KBM-7 (cell line): ENCODE data around the gene MLF2.

Experiments
- DNase-seq: peaks from one replicate; pipeline ENCODE4 v3.0.0-alpha.2; 2015
- in situ Hi-C: fragments of 300-500 bp; cut with MboI; formaldehyde crosslinking; loops from 2 replicates; pipeline ENCODE4 v1.14.3; 2020; ENCODE audit warnings: low sequenced_read_pairs, low pct_unique_long_range_greater_than_20kb, mixed read lengths

MLF2 gene

DNA sequence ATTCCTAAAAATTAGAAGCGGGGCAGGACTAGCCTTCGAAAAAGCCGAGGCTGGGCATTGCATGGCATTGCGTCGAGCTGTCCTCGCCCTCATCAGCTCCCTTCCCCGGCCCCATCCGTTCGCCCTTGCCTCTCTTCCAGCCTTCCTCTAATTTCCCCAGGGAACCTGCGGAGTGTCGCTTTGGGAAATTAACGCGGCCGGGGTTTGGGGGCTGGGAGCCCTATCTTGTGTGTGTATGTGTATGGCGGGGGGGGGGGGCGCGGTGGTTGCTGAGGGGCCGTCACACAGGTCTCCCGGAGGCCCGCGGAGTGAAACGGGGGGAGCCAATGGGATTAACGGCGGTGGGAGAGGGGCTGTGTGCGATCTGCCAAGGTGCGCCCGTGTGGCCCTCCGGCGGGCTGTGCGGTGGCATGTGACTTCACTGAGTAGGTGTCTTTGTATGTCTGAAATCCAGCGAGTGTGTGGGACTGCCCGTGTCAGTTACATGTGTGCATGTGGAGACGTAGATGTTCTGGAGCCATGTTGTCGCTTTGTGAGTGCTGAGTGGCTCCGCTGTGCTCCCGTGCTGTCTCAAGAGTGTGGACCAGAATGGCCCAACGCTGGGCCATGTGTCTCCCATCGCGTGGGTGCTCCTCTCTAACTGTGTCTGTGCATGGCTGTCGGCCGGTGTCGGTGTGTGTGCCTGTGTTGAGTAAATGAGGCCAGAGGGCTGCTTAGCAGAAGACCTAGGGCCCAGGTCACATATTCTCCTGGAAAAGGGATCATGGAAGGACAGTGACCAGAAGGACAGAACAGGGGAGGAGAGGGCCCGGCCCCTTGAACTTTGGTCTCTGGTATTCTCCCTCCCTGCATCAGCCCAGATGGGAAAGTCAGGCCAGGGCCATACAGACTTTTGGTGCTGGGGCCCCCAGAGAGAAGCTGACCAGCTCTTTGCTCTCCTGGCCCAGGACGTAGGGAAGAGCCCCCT lies 14.7 kb upstream of the MLF2 start:
- DNase-seq: no peak
- in situ Hi-C loops: no loop called here

DNA sequence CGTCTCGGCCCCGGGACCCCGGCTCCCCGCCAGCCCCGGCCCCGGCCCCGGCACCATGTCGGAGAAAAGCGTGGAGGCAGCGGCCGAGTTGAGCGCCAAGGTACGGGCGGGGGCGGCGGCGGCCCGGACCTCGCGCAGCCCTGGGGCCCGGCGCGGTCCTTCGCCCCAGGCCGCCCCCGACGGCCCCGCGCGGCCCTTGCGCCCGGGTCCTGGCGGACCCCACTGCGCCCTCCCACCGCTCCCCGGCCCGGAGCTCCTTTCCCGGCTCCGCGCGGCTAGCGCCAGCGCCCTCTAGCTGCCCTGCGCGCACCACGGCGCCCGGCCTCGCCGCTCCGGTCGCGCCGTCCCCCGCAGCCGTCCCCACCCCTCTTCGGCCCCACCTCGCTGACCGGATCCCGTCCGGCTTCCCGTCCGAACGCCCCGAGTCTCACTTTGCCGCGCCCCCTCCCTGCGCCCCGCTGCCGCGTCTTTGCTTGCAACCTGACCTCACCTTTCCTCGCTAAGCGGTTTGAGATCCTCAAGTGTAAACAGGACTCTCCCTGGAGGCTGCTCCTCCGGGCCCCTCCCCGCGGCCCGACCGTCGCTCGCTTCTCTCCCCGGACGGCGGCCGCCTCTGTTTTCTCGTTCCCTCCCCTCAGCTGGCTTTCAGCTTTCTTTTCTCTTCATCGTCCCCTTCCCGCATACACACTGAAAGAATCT lies 13.9 kb upstream of the MLF2 start:
- in situ Hi-C loops: no loop called here
- DNase-seq: peak; percentile 56

DNA sequence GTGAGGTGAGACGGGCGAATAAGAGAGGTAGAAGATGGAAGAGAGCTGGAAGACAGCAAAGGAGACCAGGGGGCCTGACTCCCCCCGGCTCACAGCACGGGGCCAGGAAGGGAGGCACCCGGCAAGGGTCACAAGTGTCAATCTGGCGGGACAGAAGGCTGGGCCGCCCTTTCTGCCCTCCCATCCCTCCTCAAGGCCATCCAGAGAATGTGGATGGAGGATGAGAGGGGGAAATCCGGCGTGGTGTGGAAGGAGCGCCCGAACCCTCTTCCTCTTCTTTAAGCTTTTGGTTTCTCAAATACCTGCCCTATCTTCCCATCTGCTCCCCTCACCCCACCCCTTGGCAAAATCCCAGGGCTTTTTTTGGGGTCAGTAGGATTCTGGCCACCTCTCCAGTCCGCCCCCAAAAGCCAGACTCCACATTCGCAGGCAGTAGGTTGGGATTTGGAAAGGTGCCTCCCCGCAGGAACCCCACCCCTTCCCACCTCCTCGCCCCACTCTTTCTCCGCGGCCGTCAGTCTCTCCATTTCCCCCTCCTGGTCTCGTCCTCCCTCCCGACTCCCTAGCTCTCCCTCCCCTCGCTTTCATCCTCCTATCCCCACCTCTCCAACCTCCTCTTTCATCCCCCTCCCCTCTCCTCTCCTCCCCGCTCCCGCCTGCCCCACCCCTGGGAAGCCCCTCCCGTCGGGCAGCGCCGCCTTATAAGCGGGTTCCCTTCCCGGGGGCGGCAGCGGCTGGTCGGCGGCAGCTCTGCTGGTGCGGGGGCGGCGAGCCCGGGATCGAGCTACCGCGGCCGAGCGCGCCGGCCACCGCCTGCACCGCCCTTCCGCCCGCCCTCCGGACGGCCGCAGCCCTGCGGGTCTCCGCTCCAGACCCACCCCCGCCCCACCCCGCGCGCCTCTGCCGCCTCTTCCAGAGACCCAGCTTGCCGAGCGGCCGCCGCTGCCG lies 13.0 kb upstream of the MLF2 start, which contains the start of gene PTMS:
Gene PTMS, plus strand, starts transcription at position 730 of the 948 bp plus-strand sequence. CDS start 343 bp downstream, outside the sequence.
- in situ Hi-C loops: no loop called here
- peak; percentile 71 for DNase-seq

DNA sequence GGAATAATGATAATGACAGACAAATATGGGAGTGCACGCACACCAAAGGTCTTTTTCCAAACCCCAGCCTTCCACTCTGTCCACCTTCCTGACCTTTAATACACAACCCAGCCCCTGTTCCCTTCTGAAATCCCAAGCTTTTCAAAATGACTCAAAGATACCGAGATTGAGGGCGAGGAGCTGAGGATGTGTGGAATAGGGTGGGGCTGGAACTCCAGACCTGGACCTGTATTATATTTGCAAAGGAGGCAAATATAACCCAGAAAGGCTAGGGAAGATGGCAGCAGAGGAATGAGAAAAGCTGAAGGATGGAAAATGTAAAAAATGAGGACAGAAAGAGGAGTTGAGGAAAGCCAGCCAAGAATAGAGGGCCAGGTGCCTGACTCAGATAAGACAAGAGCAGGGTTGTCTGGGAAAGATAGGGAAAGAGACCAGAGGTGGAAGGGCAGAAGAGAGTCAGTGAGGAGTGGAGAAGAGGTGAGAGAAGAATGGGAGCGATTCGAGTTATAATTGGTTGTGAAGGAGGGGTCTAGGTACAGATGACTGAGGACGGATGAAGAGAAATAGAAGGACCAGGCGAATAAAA lies 12.2 kb upstream of the MLF2 start:
- in situ Hi-C loops: no loop called here
- no peak for DNase-seq

DNA sequence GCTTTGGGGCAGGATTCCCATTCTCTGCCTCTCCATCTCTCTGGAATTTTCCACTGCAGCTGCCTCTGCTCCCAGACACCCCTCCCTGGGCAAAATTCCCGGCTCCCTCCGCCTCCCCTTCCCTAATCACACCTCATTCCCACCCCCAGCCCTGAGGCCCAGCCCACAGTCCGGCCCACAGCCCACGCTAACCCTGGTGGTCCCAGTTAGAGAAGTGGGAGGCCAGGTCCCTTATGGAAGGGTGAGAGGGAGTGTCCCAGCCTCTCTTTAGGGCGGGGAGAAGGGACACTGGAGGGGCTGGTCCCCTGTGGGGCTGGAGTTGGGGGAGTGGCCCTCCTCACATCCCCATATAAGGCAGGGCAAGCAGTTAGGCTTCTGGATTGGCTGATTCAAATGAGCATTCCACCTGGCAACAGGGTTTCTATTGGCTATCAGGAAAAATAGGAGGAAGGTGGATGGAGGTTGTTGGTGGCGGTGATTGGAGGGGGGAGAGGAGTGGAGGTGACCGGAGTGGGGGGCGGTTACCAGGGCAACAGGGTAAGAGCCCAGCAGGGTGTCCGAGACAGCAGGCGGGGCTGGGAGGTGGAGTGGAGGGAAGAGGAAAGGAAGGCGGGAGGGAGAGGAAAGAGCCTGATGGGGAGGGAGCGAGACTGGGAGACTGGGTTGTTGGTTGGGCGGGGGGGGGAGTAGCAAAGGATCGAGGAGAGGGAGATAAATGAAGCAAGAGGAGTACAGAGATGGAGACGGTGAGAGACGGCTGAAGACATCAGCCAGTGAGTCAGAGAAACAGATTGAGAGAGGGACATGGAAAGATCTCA lies 11.3 kb upstream of the MLF2 start:
- in situ Hi-C loops: no loop called here
- peak; percentile 91 for DNase-seq

DNA sequence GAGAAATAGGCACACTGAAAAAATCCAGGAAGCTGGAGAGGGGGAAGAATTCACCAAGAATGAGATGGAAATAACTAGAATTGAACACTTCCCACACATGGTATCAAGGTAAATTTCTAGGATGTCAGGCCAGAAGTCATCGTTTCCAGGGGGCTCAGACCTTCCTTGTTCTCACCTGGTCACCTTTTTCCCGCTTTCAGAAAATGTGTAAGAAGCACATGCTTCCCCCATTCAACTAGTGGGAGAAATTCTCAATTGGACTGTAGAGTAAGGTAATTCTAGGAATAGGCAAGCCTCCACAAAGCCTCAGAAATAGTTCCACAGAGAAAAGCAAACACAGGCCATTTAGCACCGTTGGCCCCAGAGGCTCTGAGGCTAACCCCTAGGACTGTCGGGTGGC lies 10.4 kb upstream of the MLF2 start:
- DNase-seq: no peak
- in situ Hi-C loops: no loop called here

DNA sequence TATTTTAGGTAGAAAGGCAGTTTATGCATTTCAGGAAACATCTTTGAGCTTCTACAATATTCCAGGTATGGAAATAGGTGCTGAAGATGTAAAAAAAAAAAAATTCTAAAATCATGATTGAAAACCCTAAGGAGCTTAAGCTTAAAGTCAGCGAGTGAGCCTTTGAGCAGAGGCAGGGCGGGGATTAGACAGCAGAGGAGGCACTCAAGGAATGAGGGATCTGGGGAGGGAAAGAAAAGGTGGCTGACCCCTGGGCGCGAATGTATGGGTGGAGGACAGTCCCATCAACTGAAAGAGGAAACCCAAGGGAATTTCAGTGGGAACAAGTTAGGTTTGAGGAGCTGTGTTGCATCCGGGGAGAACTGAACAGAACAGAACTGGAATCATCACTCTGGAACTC lies 6.8 kb upstream of the MLF2 start:
- no peak for DNase-seq
- in situ Hi-C loops: no loop called here

DNA sequence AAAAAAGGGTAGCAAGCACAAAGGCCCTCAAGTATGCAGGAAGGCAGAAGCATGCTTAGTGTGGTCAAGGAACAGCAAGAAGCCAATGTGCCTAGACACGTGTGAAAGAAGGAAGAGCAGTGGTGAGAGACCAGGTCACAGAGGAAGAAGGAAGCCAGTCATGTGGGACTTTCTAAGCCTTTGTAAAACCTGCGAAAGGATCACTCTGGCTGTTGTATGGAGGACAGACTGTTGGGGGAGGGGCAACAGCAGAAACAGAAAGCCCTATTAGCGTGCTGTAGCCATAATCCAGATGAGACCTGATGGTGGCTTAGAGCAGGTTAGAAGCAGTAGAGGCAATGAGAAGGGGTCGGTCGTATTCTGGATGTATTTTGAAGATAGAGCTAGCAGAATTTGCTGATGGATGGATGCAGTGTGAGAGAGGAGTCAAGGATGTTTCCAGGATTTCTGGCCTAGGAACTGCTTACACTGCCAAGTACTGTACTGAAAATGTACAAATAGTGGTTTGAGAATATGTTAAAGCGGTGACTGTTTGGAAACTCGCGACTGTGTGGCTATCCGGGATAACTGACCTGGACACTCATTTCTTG lies 5.7 kb upstream of the MLF2 start:
- in situ Hi-C loops: no loop called here
- peak; percentile 12 for DNase-seq

DNA sequence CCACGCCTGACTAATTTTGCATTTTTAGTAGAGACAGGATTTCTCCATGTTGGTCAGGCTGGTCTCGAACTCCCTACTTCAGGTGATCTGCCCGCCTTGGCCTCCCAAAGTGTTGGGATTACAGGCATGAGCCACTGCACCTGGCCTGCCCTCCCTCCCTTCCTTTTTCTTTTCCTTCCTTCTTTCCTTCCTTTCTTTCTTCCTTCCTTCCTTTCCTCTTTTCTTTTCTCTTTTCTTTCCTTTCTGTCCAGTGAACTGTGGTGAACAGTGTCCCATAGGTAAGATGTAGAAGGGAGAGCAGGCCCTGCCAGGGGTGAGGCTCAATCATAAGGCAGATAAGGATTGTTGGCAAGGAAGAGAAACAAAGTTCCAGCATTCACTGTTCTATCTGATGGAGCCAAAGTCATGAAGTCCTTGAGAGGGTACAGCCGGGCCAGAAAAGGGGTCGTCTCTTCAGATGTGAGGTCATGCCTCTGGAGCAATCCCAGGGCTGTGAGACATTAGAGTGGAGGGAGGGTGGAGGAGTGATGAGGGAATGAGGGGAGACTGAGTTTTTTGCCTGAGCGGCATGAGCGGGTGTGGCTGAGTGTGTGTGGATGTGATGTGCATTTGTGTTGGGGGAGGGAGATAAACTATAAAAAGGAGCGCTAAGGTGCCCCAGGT lies 4.2 kb upstream of the MLF2 start:
- no peak for DNase-seq
- in situ Hi-C loops: no loop called here

DNA sequence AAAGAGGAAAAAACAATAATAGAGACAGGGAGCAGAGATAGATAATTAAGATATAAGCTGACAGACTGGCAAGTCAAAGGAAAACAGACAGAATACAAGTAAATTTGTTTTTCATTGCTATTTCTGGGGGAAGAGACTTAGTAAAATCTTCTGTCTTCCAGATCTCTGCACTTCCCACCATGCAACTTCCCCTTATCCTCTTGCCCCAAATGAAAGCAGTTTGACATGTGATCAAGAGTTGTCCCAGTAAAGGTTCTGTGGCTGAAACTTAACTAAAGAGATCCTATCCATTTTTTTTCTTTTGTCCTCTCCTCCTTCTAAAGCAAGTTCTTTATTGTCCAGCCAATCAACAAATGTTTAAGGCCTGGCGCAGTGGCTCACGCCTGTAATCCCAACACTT lies 1.5 kb upstream of the MLF2 start:
- peak; percentile 38 for DNase-seq
- in situ Hi-C loops: no loop called here

DNA sequence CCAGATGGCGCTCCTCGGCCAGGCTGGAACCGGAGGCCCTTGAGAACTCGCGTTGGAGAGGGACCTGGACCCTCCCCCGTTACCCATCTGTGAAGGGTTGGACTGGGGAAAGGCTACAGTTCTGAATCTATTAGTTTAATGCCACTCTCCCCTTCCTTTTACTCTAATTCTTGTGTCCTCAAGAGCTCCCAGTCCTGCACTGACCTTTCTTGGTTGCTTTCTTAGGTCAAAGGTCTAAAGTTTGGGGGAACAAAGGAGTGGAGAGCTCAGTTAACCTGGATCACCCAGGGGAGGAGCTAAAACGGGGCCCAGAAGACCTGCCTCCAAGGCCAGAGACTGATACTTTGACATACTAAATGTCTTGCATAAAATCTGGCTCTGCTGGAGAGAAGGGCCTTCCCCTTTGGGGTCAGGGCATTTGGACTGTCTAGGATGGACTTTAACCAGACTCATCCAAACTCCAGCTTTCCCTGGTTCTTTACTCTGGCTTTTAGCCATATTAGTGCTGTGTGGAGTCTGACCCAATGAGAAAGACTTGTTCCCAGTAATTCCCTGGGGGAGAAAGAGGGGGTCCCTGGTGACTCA lies 923 bp upstream of the MLF2 start:
- DNase-seq: no peak
- in situ Hi-C loops: no loop called here

DNA sequence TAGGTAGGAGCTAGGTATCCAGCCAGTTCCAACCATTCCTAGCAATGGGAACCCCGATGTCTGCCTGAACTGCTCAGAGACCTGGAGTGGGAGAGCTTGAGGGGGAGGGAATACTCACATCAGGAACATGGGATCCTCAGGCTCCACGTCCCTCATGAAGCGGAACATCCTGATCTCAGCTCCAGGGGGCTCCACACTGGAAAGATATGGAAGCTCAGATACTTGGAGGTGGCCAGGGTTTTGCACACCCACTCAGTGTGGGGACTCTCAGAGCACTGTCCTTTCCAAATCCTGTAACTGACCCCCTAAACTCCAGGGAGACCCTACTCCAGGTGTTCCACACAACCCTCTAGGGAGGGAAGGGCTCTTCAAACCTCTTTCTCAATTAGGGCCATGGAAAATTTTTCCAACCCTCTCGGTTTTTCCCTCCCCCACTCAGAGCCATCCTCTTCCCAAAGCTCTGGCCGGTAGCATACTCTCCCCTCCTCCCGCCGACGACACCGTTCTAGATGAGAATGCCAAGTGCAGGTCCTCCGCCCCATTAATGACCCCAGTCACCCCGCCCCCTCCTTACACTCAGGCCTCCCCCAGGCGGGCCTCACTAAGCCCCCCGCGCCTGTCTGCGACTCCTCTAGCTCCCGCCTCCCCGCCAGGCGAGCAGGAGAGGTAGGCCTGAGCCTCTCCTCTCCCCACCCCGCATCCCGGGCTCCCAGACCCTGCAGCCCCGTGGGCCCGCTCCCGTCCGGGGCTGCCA lies 597 bp downstream of the MLF2 start:
- peak; percentile 18 for DNase-seq
- in situ Hi-C loops: no loop called here

DNA sequence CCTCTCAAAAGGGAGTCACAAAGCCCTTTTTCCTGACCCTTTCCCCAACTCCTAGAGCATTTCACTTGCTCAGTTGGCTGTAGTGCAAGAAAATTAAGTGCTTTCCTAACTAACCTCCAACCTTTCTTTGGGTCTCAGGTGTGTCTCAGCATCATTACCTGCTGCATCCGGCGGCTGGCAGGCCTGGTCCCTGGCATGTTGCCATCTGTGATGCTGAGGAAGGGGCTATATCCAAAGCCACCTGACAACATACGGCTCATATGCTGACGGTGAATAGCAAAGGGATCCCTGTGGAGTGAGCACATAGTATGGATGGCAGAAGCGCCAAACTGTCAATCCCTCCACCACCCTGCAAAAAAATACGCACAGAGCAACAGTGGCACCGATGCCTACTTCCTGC lies 1.2 kb downstream of the MLF2 start:
- in situ Hi-C loops: no loop called here
- DNase-seq: no peak

DNA sequence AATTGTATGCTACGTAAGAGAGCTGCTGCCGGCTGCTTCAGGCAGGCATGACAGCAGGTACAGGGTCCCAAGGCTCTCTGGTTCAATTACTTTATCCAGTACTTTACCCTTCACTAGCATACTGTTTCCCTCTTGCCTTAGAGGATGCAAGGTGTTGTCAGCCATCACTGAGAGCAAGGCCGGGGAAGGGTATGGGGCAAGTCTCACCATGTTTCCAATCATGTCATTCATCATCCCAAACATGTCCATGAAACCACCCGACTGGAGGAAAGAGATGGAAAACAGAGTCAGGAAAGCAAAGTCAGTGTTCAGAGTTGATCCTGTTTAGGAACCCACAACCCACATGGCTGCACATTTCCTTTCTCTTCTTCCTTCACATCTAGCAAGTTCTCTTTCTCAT lies 2.4 kb downstream of the MLF2 start:
- DNase-seq: no peak
- in situ Hi-C loops: no loop called here

DNA sequence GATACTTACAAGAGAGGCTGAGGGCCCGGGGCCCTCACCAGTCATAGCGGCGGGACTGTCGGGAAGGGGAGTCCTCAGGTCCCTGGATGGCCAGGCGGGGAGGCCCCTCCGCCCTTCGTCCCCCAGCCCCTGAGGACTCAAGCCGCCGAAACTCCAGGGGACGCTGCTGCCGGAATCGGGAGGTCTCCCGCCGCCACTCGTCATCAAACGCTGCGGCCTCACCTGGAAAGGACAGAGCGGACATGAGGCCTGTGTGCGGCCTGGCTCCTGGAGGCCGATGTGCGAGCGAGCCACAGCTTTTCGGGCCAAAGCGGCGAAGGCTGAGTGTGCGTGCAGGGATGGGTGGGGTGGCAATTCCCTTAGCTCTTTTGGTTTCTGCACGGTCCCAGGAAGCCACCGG lies 4.2 kb downstream of the MLF2 start:
- no peak for DNase-seq
- in situ Hi-C loops: no loop called here

DNA sequence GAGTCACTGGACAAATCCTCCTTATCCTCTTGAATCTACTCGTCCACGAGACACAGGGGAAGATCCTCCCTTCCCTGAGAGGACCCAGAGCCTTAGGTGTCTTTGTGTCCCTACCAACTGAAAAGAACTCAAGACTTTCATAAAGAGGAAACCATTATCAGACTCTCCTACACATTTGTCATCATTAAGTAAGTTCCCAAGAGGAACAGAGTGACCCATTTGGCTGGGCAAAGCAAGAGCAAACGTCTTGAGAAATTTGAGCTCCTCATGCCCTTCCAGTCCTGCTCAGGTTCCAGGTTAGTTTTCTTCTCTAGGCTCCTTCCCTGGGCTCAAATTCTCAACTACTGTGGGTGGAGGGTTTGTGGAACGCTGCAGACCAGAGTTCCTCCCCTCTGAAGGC lies 5.7 kb downstream of the MLF2 start:
- in situ Hi-C loops: no loop called here
- no peak for DNase-seq
